ENCODE data around the gene NUP210. TPM values are rescaled to one million over a fixed set of nuclear protein-coding genes. Genes with fewer than 3 reads are reported as not detected.

The NUP210 gene
- total RNA-seq, 1 experiment from 2014 or later: 14.9 TPM

GRCh38 chr3:13346481-13347389 lies 73.4 kb downstream of the NUP210 start:
- peak; percentile 50 for DNase-seq (ENCODE audit: low read depth, low spot score)

GRCh38 chr3:13345772-13346171 lies 74.3 kb downstream of the NUP210 start:
- in situ Hi-C loops (cut with HindIII; ENCODE audit: low pct_unique_long_range_greater_than_20kb, low sequenced_read_pairs): no loop called here

More at GRCh38 chr3:13346481-13347389, 73.4 kb downstream of the NUP210 start:
- in situ Hi-C loops (cut with HindIII; ENCODE audit: low pct_unique_long_range_greater_than_20kb, low sequenced_read_pairs): no loop called here

DNA sequence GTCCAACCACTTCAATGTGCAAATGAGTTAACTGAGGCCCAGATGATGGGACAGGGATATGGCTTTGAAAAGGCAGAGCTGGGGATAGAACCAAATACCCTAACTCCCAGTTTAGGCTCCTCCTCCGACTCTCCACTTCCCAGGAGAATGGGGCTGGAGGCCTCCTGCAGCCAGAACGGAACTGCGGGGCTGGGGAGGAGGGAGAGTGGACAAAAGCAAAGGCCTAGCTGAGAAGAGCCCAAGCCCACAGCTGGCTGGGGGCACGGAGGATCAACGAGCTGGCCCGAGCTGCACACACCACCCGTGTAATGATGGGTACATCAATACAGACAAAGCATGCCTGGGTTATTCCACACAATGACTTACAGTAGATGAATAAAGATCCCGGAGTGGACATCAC lies 74.8 kb downstream of the NUP210 start:
- in situ Hi-C loops (cut with HindIII; ENCODE audit: low pct_unique_long_range_greater_than_20kb, low sequenced_read_pairs): no loop called here
- DNase-seq (ENCODE audit: low read depth, low spot score): no peak

More at GRCh38 chr3:13345772-13346171, 74.3 kb downstream of the NUP210 start:
- DNase-seq (ENCODE audit: low read depth, low spot score): no peak

DNA sequence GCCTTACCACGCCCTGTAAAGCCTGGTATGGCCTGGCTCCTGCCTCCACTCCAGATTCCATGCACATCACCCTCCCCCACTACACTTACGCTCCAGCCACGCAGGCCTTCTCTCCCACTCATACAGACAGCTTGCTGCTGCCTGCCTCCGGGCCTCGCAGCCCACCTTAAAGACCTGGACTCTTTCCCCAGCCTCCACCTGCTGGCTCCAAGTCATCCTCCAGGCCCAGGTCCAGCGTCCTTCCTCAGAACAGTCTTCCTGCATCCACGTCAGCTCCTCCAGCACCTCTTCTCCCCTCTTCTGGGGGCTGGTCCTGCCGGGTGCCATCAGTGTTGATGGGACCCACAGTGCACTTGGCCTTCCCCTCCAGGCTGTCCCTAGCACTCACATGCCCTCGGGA lies 75.5 kb downstream of the NUP210 start:
- DNase-seq (ENCODE audit: low read depth, low spot score): no peak
- in situ Hi-C loops (cut with HindIII; ENCODE audit: low pct_unique_long_range_greater_than_20kb, low sequenced_read_pairs): no loop called here

GRCh38 chr3:13343601-13344000 lies 76.5 kb downstream of the NUP210 start:
- in situ Hi-C loops (cut with HindIII; ENCODE audit: low pct_unique_long_range_greater_than_20kb, low sequenced_read_pairs): no loop called here
- DNase-seq (ENCODE audit: low read depth, low spot score): no peak

DNA sequence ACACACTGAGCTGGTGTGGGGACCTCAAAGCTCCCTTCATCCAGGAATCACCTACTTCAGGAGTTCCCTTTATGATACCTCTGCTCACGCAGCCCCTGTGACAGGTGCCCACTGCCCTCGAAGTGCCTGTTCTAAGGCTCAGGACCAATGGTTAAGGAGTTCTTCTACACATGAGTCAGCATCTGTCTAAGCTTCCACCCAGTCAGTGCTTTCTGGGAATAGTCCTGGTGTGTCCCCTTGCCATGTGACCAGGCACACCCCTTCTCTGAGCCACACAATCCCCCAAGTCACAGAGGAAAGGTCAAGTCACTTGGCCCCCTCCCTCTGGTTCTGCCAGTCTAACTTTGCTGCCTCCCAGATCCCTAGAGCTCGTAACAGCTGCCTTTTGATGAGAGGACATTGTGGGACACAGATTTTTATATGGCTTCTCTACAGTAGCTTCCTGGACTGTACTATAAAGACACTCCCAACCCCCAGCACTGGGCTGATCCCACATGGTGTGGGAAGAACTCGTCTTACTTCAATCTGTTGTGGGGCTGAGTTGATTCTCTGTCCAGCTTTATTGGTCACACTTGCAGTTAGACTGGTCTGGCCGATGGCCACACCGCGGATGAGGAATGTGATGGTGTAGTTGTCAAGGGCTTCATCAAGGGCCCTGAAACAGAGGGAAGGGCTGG lies 78.8 kb downstream of the NUP210 start:
- in situ Hi-C loops (cut with HindIII; ENCODE audit: low pct_unique_long_range_greater_than_20kb, low sequenced_read_pairs): no loop called here
- no peak for DNase-seq (ENCODE audit: low read depth, low spot score)

- in situ Hi-C loops (cut with HindIII; ENCODE audit: low pct_unique_long_range_greater_than_20kb, low sequenced_read_pairs): no loop called here
- no peak for DNase-seq (ENCODE audit: low read depth, low spot score)
Observed at GRCh38 chr3:13339833-13340232, 80.3 kb downstream of the NUP210 start.

DNA sequence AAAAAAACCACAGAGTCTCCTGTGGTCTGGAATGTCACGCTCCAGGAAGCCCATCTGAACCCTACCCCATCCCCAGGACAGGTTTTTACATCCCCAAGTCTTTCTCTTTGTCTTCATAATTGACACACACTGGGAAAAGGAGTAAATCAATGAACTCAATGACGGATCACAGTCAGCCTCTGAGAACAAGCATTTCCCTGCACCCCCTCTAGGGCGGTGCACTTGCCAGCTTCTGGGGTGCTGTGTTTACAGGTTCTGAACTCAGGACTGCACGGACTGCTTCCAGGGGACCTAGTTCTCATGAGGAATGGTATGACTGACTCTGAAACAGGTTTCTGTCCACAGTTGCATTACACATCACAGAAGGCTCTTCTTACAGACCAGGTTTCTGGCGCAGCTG lies 81.1 kb downstream of the NUP210 start:
- in situ Hi-C loops (cut with HindIII; ENCODE audit: low pct_unique_long_range_greater_than_20kb, low sequenced_read_pairs): no loop called here
- DNase-seq (ENCODE audit: low read depth, low spot score): no peak

- in situ Hi-C loops (cut with HindIII; ENCODE audit: low pct_unique_long_range_greater_than_20kb, low sequenced_read_pairs): no loop called here
- no peak for DNase-seq (ENCODE audit: low read depth, low spot score)
Observed at GRCh38 chr3:13338231-13338630, 81.9 kb downstream of the NUP210 start.

DNA sequence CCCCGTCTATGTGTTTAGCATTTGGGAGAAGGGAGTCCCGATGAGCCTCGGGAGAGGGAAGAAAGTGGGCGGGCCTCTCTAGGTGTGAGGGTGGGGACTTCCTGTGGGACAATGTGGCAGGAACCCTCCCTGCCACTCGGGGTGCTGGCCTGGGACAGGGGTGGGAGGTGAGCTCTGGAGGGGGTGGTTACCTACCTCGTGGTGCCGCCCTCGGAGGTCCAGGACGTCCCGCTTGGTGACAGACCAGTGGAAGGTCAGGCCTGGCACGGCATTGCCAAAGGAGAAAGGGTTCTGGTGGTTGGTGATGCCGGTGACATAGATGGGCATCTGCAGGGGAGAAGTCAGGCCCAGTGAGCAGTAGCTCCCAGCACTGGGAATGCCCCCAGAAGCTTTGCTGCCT lies 83.5 kb downstream of the NUP210 start:
- in situ Hi-C loops (cut with HindIII; ENCODE audit: low pct_unique_long_range_greater_than_20kb, low sequenced_read_pairs): no loop called here
- DNase-seq (ENCODE audit: low read depth, low spot score): no peak

GRCh38 chr3:13335503-13335902 lies 84.6 kb downstream of the NUP210 start:
- in situ Hi-C loops (cut with HindIII; ENCODE audit: low pct_unique_long_range_greater_than_20kb, low sequenced_read_pairs): no loop called here
- DNase-seq (ENCODE audit: low read depth, low spot score): no peak

- no peak for DNase-seq (ENCODE audit: low read depth, low spot score)
- in situ Hi-C loops (cut with HindIII; ENCODE audit: low pct_unique_long_range_greater_than_20kb, low sequenced_read_pairs): no loop called here
Observed at GRCh38 chr3:13335059-13335458, 85.1 kb downstream of the NUP210 start.

DNA sequence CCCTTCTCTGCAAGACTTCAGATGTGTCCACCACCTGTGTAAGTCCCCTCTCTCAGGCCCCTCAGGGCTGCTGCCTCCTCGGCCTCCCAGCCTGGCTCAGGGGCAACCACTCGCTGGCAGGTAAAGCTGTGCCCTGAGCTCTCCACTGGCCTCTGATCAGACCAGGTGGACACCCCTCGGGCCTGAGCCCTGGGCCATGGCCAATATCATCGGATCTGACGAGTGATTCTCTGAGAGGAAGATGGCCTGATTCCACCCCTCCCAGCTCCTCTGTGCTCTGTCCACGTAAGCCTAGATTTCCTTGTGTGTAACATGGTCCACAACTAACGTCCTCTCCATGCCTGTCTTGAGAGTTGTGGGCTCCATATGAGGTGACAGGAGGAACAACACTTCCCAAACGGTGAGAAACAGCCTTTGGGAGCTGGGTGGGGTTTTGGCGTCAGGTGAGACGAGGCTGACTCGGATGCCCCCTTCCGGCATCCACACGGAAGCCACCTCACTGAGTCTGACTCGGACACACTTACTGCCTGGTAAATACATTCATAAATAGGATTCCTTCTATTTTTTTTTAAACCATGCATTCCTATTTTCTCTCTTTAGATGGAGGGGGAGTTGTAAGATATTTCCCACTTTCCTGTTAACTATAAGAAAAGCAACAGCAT lies 86.8 kb downstream of the NUP210 start:
- in situ Hi-C loops (cut with HindIII; ENCODE audit: low pct_unique_long_range_greater_than_20kb, low sequenced_read_pairs): no loop called here
- no peak for DNase-seq (ENCODE audit: low read depth, low spot score)

DNA sequence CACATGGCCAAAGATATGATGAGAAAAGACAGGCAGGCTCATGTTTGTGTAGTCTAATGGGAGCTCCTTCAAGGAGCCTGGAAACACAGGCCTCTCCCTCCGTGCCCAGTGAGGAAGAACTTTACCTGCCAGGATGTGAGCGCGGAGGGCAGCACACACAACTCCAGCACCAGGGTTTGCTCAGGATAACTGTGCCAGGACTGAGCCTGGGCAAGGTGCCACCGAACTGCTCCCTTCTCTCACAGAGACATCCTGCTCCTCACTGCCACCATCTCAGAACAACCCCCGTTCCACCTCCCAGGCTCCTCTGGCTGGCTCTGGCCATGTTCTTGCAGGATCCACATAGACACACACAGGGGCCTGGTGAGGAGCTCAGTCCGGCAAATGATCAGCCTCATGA lies 87.4 kb downstream of the NUP210 start:
- in situ Hi-C loops (cut with HindIII; ENCODE audit: low pct_unique_long_range_greater_than_20kb, low sequenced_read_pairs): no loop called here
- no peak for DNase-seq (ENCODE audit: low read depth, low spot score)

- no peak for DNase-seq (ENCODE audit: low read depth, low spot score)
- in situ Hi-C loops (cut with HindIII; ENCODE audit: low pct_unique_long_range_greater_than_20kb, low sequenced_read_pairs): no loop called here
Observed at GRCh38 chr3:13332158-13332557, 88.0 kb downstream of the NUP210 start.

GRCh38 chr3:13329746-13330145 lies 90.4 kb downstream of the NUP210 start:
- DNase-seq (ENCODE audit: low read depth, low spot score): no peak
- in situ Hi-C loops (cut with HindIII; ENCODE audit: low pct_unique_long_range_greater_than_20kb, low sequenced_read_pairs): no loop called here

DNA sequence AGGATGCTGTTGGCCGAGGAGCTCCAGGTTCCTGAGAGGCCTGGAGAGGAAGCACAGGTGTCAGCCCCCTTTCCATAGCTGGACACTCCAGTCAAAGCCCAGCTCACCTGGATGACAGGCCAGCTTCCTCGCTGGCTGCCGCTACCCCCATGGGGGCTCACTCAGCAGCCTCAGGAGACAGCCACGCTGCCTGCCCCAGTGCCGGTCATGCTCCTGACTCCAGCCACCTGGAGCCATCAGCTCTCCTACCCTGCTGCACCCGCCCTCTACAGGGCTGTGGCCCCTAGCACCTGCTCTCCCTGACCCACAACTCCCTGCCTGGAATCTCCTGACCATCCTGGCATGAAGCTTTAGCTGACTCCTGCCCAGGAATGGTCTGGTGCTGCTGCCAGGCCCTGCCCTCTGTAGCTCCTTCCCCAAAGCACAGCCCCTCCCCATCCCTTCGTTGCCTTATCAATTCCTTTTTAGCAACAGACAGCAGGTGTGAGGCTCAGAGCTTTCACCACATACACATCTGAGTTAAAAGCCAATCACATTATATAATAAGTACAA lies 94.2 kb downstream of the NUP210 start:
- no peak for DNase-seq (ENCODE audit: low read depth, low spot score)
- in situ Hi-C loops (cut with HindIII; ENCODE audit: low pct_unique_long_range_greater_than_20kb, low sequenced_read_pairs): no loop called here

GRCh38 chr3:13324835-13325501 lies 95.2 kb downstream of the NUP210 start:
- DNase-seq (ENCODE audit: low read depth, low spot score): no peak
- in situ Hi-C loops (cut with HindIII; ENCODE audit: low pct_unique_long_range_greater_than_20kb, low sequenced_read_pairs): no loop called here
